Left forelimb (tissue), 1 donor: ENCODE measurements around the gene PTPRE.
"Not testable (repeated sequence)": the region's sequence is repeated elsewhere in the genome, so short reads cannot be mapped to it uniquely, and the experiment has no call there.

Source experiments
- DNase-seq: peaks from one replicate; pipeline ENCODE4 v3.0.0-alpha.2; 2018; ENCODE audit warnings: low spot score

Gene PTPRE

GRCh38 chr10:128074589-128074988 is 167.7 kb downstream of the PTPRE start:
- no peak for DNase-seq

GRCh38 chr10:128077155-128077875 is 170.4 kb downstream of the PTPRE start:
- DNase-seq = peak; percentile 52

- peak; percentile 69 for DNase-seq
These were observed 171.4 kb downstream of the PTPRE start for GRCh38 chr10:128078136-128078969.

GRCh38 chr10:128080231-128080630 is 173.3 kb downstream of the PTPRE start:
- DNase-seq = no peak

- DNase-seq = peak; percentile 60
These were observed 173.7 kb downstream of the PTPRE start for GRCh38 chr10:128080641-128081040.

- no peak for DNase-seq
These were observed 174.3 kb downstream of the PTPRE start for GRCh38 chr10:128081222-128081621.

- DNase-seq = peak; percentile 55
These were observed 174.8 kb downstream of the PTPRE start for GRCh38 chr10:128081720-128082119.

- DNase-seq = peak; percentile 20
These were observed 176.4 kb downstream of the PTPRE start for GRCh38 chr10:128083191-128083895.

GRCh38 chr10:128084364-128084763 is 177.5 kb downstream of the PTPRE start:
- peak; percentile 31 for DNase-seq

GRCh38 chr10:128084991-128085390 is 178.1 kb downstream of the PTPRE start:
- DNase-seq = no peak

GRCh38 chr10:128086003-128086863 is 179.3 kb downstream of the PTPRE start:
- DNase-seq = no peak

GRCh38 chr10:128087146-128087883 is 180.4 kb downstream of the PTPRE start:
- DNase-seq = no peak

- no peak for DNase-seq
These were observed 181.2 kb downstream of the PTPRE start for GRCh38 chr10:128087884-128088709.

- DNase-seq = no peak
These were observed 184.8 kb downstream of the PTPRE start for GRCh38 chr10:128091636-128092210.

GRCh38 chr10:128092454-128092853 is 185.6 kb downstream of the PTPRE start:
- no peak for DNase-seq

GRCh38 chr10:128094596-128094995 is 187.7 kb downstream of the PTPRE start:
- not testable (repeated sequence) for DNase-seq

- DNase-seq = no peak
These were observed 188.3 kb downstream of the PTPRE start for GRCh38 chr10:128095027-128095752.

GRCh38 chr10:128095753-128096469 is 189.0 kb downstream of the PTPRE start:
- no peak for DNase-seq
